OCI-LY7 (cell line): Measurements from ENCODE around the gene ZNF423. TPM values are rescaled to one million over a fixed set of nuclear protein-coding genes. Genes with fewer than 3 reads are reported as not detected.

Experiments used
- BruUV-seq: library from RNA; stranded (reverse); fragments of 400-500 nt; replicated peaks from 2 replicates; lab custom pipeline; 2021; lab: Mats Ljungman, UMichigan
- CTCF ChIA-PET: fragments of 300-600 bp; sonication (Branson Sonifier 250); formaldehyde crosslinking; loops from one replicate; lab custom pipeline; 2022; ENCODE audit warnings: antibody characterized with exemption; ENCODE audit not compliant: unreplicated experiment; lab: Charles Lee
- POLR2A ChIA-PET: fragments of 300-600 bp; sonication (Branson Sonifier 250); formaldehyde crosslinking; loops from one replicate; lab custom pipeline; 2022; ENCODE audit warnings: antibody characterized with exemption; lab: Charles Lee
- DNase-seq: peaks from one replicate; pipeline ENCODE4 v3.0.0-alpha.2; 2015; ENCODE audit warnings: low spot score
- H2AFZ ChIP-seq: fragments of 200-600 bp; sonication (generic), shearing (Covaris generic); 2 replicates; pipeline ENCODE4 v1.6.1; 2014; ENCODE audit warnings: mild to moderate bottlenecking, antibody characterized with exemption, low read length, moderate library complexity
- H3K27ac ChIP-seq: fragments of 200-600 bp; sonication (generic); 2 replicates; pipeline ENCODE4 v1.5.1; 2014; ENCODE audit warnings: mixed run types, low read depth, mild to moderate bottlenecking, moderate library complexity, low read length, inconsistent platforms; ENCODE audit not compliant: poor library complexity, severe bottlenecking
- H3K36me3 ChIP-seq: fragments of 200-600 bp; sonication (generic); 2 replicates; pipeline ENCODE4 v1.6.1; 2014; ENCODE audit warnings: mild to moderate bottlenecking, antibody characterized with exemption, low read length, moderate library complexity, mixed read lengths; ENCODE audit not compliant: insufficient read depth
- H3K4me1 ChIP-seq: fragments of 200-600 bp; sonication (generic); 2 replicates; pipeline ENCODE4 v1.5.1; 2014; ENCODE audit warnings: mild to moderate bottlenecking, low read length; ENCODE audit not compliant: insufficient read depth, poor library complexity, severe bottlenecking
- H3K4me2 ChIP-seq: fragments of 200-600 bp; sonication (generic); 2 replicates; pipeline ENCODE4 v1.6.1; 2014; ENCODE audit warnings: mild to moderate bottlenecking, low read length
- H3K4me3 ChIP-seq: fragments of 200-600 bp; sonication (generic); 2 replicates; pipeline ENCODE4 v1.5.1; 2014; ENCODE audit warnings: mild to moderate bottlenecking, low read depth, low read length; ENCODE audit not compliant: poor library complexity, severe bottlenecking
- H3K79me2 ChIP-seq: fragments of 200-600 bp; sonication (generic); 2 replicates; pipeline ENCODE4 v1.6.1; 2016; ENCODE audit warnings: low read depth, mild to moderate bottlenecking, low read length, moderate library complexity, mixed read lengths; ENCODE audit not compliant: insufficient read depth
- H3K9me2 ChIP-seq: fragments of 200-600 bp; sonication (generic); 2 replicates; pipeline ENCODE4 v1.6.1; 2016; ENCODE audit warnings: mild to moderate bottlenecking, low read length, mixed read lengths; ENCODE audit not compliant: insufficient read depth
- H3K9me3 ChIP-seq: fragments of 200-600 bp; sonication (generic); 2 replicates; pipeline ENCODE4 v1.6.1; 2014; ENCODE audit warnings: mild to moderate bottlenecking, mixed run types, low read length, mixed read lengths
- H4K20me1 ChIP-seq: fragments of 200-600 bp; sonication (generic); 2 replicates; pipeline ENCODE4 v1.6.1; 2014; ENCODE audit warnings: mild to moderate bottlenecking, antibody characterized with exemption, low read length, moderate library complexity, mixed read lengths; ENCODE audit not compliant: insufficient read depth
- CTCF ChIP-seq: fragments of 200-600 bp; sonication (generic); conservative IDR thresholded peaks from 2 replicates; pipeline ENCODE4 v1.5.1; 2014; ENCODE audit warnings: mild to moderate bottlenecking, antibody characterized with exemption, low read length, moderate library complexity, mixed read lengths
- EZH2phosphoT487 ChIP-seq: fragments of 200-600 bp; sonication (generic); IDR thresholded peaks from 2 replicates; pipeline ENCODE4 v1.6.1; 2018; ENCODE audit warnings: low read depth, borderline replicate concordance, mild to moderate bottlenecking, mixed run types, antibody characterized with exemption, low read length, moderate library complexity, mixed read lengths
- intact Hi-C: fragments of 100-400 bp; cut with micrococcal nuclease; formaldehyde crosslinking; loops from one replicate; pipeline ENCODE4 v1.10.0; 2022; ENCODE audit not compliant: unreplicated experiment
- total RNA-seq, 2 experiments: library from RNA; depleted of rRNA in 1 of 2; stranded (reverse); fragments of >200 nt in 1 of 2; shearing (Covaris generic) in 1 of 2; gene quantifications; 2 replicates each; pipeline ENCODE4 v1.2.3, GENCODE V29; 2014 to 2022

ZNF423 gene
- total RNA-seq, 2 experiments from 2014 or later = 0.09 to 0.13 TPM

GRCh38 chr16:49788986-49789385 is 66.9 kb downstream of the ZNF423 start:
- H2AFZ ChIP-seq = no peak overlapping the region
- H4K20me1 ChIP-seq = no peaks in the 10 kb centered on the region
- no peak overlapping the region for H3K4me2 ChIP-seq
- POLR2A ChIA-PET = no interaction called here
- H3K79me2 ChIP-seq = no peaks in the 10 kb centered on the region
- H3K9me2 ChIP-seq = no peaks in the 10 kb centered on the region
- H3K36me3 ChIP-seq = no peaks in the 10 kb centered on the region
- H3K4me1 ChIP-seq = no peaks in the 10 kb centered on the region
- no peak overlapping the region for H3K4me3 ChIP-seq
- TF ChIP-seq EZH2phosphoT487 (no peak), CTCF (no peak)
- no peak for DNase-seq
- intact Hi-C loops = no loop called here
- H3K27ac ChIP-seq = no peak overlapping the region
- CTCF ChIA-PET = no interaction called here
- BruUV-seq = no TSS peak
- no peaks in the 10 kb centered on the region for H3K9me3 ChIP-seq

GRCh38 chr16:49788572-49788971 is 67.3 kb downstream of the ZNF423 start:
- DNase-seq = no peak
- BruUV-seq = no TSS peak
- intact Hi-C loops = no loop called here
- no peaks in the 10 kb centered on the region for H3K79me2 ChIP-seq
- H2AFZ ChIP-seq = no peak overlapping the region
- H3K36me3 ChIP-seq = no peaks in the 10 kb centered on the region
- H3K27ac ChIP-seq = no peak overlapping the region
- POLR2A ChIA-PET = no interaction called here
- no peak overlapping the region for H3K4me2 ChIP-seq
- no peaks in the 10 kb centered on the region for H4K20me1 ChIP-seq
- H3K4me1 ChIP-seq = no peaks in the 10 kb centered on the region
- H3K9me3 ChIP-seq = no peaks in the 10 kb centered on the region
- TF ChIP-seq EZH2phosphoT487 (no peak), CTCF (no peak)
- no peak overlapping the region for H3K4me3 ChIP-seq
- CTCF ChIA-PET = no interaction called here
- no peaks in the 10 kb centered on the region for H3K9me2 ChIP-seq

- no peak overlapping the region for H3K27ac ChIP-seq
- H3K4me2 ChIP-seq = no peak overlapping the region
- no peaks in the 10 kb centered on the region for H4K20me1 ChIP-seq
- no TSS peak for BruUV-seq
- H3K36me3 ChIP-seq = no peaks in the 10 kb centered on the region
- H3K79me2 ChIP-seq = no peaks in the 10 kb centered on the region
- no peaks in the 10 kb centered on the region for H3K9me3 ChIP-seq
- H3K9me2 ChIP-seq = no peaks in the 10 kb centered on the region
- no peaks in the 10 kb centered on the region for H3K4me1 ChIP-seq
- ChIA-PET CTCF (no interaction called here), POLR2A (no interaction called here)
- no peak overlapping the region for H3K4me3 ChIP-seq
- TF ChIP-seq EZH2phosphoT487 (no peak), CTCF (no peak)
- intact Hi-C loops = no loop called here
- no peak for DNase-seq
- no peak overlapping the region for H2AFZ ChIP-seq
Observed at GRCh38 chr16:49786926-49787557, 68.9 kb downstream of the ZNF423 start.
